Hepatocyte (in vitro differentiated cells): ENCODE results near the gene LGALS4.

Experiments
- EZH2 ChIP-seq: fragments of 200-600 bp; sonication (generic); IDR thresholded peaks from 2 replicates; pipeline ENCODE4 v1.6.1; 2016; ENCODE audit warnings: antibody characterized with exemption, mild to moderate bottlenecking, borderline replicate concordance
- TF ChIP-seq, protein P1 (sequence below): fragments of 200-600 bp; sonication (generic); IDR thresholded peaks from 2 replicates; pipeline ENCODE4 v1.5.1; 2016; ENCODE audit warnings: antibody characterized with exemption, mild to moderate bottlenecking; ENCODE audit not compliant: poor library complexity

DNA sequence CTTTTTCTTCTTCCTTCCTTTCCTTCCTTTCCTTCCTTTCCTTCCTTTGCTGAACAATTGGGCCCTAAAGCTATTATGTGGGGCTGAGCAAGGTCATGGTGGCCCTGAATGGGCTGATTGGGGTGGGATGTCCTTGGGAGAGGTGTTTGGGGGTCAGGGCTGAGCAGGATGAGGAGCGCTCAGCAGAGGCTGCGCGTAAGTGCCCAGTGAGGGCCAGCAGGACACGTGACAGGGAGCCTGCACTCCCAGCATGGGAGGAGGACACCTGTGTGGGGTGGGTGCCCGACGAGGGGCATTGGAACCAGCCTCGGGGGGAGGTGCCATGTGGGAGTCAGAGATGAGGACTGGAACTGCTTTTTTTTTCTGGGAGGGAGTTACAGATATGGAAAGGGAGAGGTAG is 34.0 kb downstream of the LGALS4 start:
- TF ChIP-seq, protein P1, sequence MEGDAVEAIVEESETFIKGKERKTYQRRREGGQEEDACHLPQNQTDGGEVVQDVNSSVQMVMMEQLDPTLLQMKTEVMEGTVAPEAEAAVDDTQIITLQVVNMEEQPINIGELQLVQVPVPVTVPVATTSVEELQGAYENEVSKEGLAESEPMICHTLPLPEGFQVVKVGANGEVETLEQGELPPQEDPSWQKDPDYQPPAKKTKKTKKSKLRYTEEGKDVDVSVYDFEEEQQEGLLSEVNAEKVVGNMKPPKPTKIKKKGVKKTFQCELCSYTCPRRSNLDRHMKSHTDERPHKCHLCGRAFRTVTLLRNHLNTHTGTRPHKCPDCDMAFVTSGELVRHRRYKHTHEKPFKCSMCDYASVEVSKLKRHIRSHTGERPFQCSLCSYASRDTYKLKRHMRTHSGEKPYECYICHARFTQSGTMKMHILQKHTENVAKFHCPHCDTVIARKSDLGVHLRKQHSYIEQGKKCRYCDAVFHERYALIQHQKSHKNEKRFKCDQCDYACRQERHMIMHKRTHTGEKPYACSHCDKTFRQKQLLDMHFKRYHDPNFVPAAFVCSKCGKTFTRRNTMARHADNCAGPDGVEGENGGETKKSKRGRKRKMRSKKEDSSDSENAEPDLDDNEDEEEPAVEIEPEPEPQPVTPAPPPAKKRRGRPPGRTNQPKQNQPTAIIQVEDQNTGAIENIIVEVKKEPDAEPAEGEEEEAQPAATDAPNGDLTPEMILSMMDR, result no peak
- TF ChIP-seq EZH2, result no peak
